ENCODE results near the gene MARK2. TPM values are rescaled to one million over a fixed set of nuclear protein-coding genes. Genes with fewer than 3 reads are reported as not detected.

The MARK2 gene
- total RNA-seq, 2 experiments from 2014 or later = 24.3 to 24.9 TPM

- Mint-ChIP-seq H3K27me3 (no peaks in the 10 kb centered on the region), H3K4me3 (no peak overlapping the region), H3K9me3 (ENCODE audit: low read depth) (no peaks in the 10 kb centered on the region), H3K27ac (peak overlapping the region; percentile 80), H3K36me3 (ENCODE audit: low read depth) (peaks cover 24% of the 10 kb centered on the region), H3K4me1 (peaks cover 87% of the 10 kb centered on the region)
- ChIA-PET CTCF (interaction anchor here (0.5 to 2.4 kb wide), 4 partner anchors 8 to 103 kb away, joined by 3 to 6 read pairs (median 4); partner anchors contain the start of gene ZFTA), POLR2A (interaction anchor here (0.5 kb wide), 1 partner anchor 109 kb away, joined by 5 read pairs; no protein-coding TSS in a partner anchor)
- ATAC-seq (peak; percentile 56), DNase-seq (peak; percentile 44)
- intact Hi-C loops (cut with DNase I, micrococcal nuclease) = no loop called here
Measured at GRCh38 chr11:63870351-63871140, 31.6 kb downstream of the MARK2 start.

GRCh38 chr11:63871962-63872799, 33.3 kb downstream of the MARK2 start:
- H3K4me1 Mint-ChIP-seq = peaks cover 75% of the 10 kb centered on the region
- H3K27ac Mint-ChIP-seq = no peak overlapping the region
- ChIA-PET POLR2A (no interaction called here), CTCF (interaction anchor here (0.5 to 1.4 kb wide), 5 partner anchors 16 to 56 kb away, joined by 3 to 5 read pairs (median 3); no protein-coding TSS in a partner anchor)
- no peaks in the 10 kb centered on the region for H3K9me3 Mint-ChIP-seq (ENCODE audit: low read depth)
- no peaks in the 10 kb centered on the region for H3K27me3 Mint-ChIP-seq
- peak; percentile 78 for ATAC-seq
- intact Hi-C loops (cut with DNase I, micrococcal nuclease) = no loop called here
- H3K36me3 Mint-ChIP-seq (ENCODE audit: low read depth) = peaks cover 20% of the 10 kb centered on the region
- no peak overlapping the region for H3K4me3 Mint-ChIP-seq
- DNase-seq = peak; percentile 64

GRCh38 chr11:63872800-63873197, 33.9 kb downstream of the MARK2 start:
- Mint-ChIP-seq H3K36me3 (ENCODE audit: low read depth) (peaks cover 16% of the 10 kb centered on the region), H3K9me3 (ENCODE audit: low read depth) (no peaks in the 10 kb centered on the region), H3K27me3 (no peaks in the 10 kb centered on the region), H3K4me1 (peaks cover 72% of the 10 kb centered on the region), H3K27ac (no peak overlapping the region), H3K4me3 (no peak overlapping the region)
- POLR2A ChIA-PET = interaction anchor here (0.5 kb wide), 1 partner anchor 15 kb away, joined by 5 read pairs; no protein-coding TSS in a partner anchor
- DNase-seq (no peak), ATAC-seq (no peak)
- CTCF ChIA-PET = interaction anchor here (0.5 to 1.4 kb wide), 4 partner anchors 15 to 56 kb away, joined by 3 to 5 read pairs (median 4); no protein-coding TSS in a partner anchor
- intact Hi-C loops (cut with DNase I, micrococcal nuclease) = no loop called here

GRCh38 chr11:63873311-63873710, 34.4 kb downstream of the MARK2 start:
- peaks cover 15% of the 10 kb centered on the region for H3K36me3 Mint-ChIP-seq (ENCODE audit: low read depth)
- POLR2A ChIA-PET = interaction anchor here (0.5 kb wide), 1 partner anchor 16 kb away, joined by 5 read pairs; no protein-coding TSS in a partner anchor
- no peak overlapping the region for H3K27ac Mint-ChIP-seq

GRCh38 chr11:63874511-63874910, 35.6 kb downstream of the MARK2 start:
- Mint-ChIP-seq H3K4me1 (peaks cover 72% of the 10 kb centered on the region), H3K27me3 (no peaks in the 10 kb centered on the region), H3K4me3 (no peak overlapping the region), H3K36me3 (ENCODE audit: low read depth) (peaks cover 11% of the 10 kb centered on the region), H3K27ac (no peak overlapping the region), H3K9me3 (ENCODE audit: low read depth) (no peaks in the 10 kb centered on the region)
- intact Hi-C loops (cut with DNase I, micrococcal nuclease) = no loop called here
- ATAC-seq (no peak), DNase-seq (no peak)
- ChIA-PET CTCF (interaction anchor here (0.8 kb wide), 1 partner anchor 16 kb away, joined by 3 read pairs; no protein-coding TSS in a partner anchor), POLR2A (no interaction called here)

More at GRCh38 chr11:63873311-63873710, 34.4 kb downstream of the MARK2 start:
- no peak overlapping the region for H3K4me3 Mint-ChIP-seq
- intact Hi-C loops (cut with DNase I, micrococcal nuclease) = no loop called here
- H3K4me1 Mint-ChIP-seq = peaks cover 73% of the 10 kb centered on the region
- no peaks in the 10 kb centered on the region for H3K27me3 Mint-ChIP-seq
- no peak for DNase-seq
- ATAC-seq = no peak
- CTCF ChIA-PET = interaction anchor here (0.6 to 1.4 kb wide), 4 partner anchors 15 to 1145 kb away, joined by 3 to 5 read pairs (median 4); partner anchors contain the start of gene TTC9C
- no peaks in the 10 kb centered on the region for H3K9me3 Mint-ChIP-seq (ENCODE audit: low read depth)

- ChIA-PET POLR2A (no interaction called here), CTCF (interaction anchor here (0.6 to 1.7 kb wide), 3 partner anchors 9 to 356 kb away, joined by 3 to 9 read pairs (median 3); no protein-coding TSS in a partner anchor)
- H3K36me3 Mint-ChIP-seq (ENCODE audit: low read depth) = peaks cover 13% of the 10 kb centered on the region
- H3K4me3 Mint-ChIP-seq = no peak overlapping the region
- ATAC-seq (no peak), DNase-seq (no peak)
- no peaks in the 10 kb centered on the region for H3K27me3 Mint-ChIP-seq
- no peak overlapping the region for H3K27ac Mint-ChIP-seq
- H3K9me3 Mint-ChIP-seq (ENCODE audit: low read depth) = no peaks in the 10 kb centered on the region
- intact Hi-C loops (cut with DNase I, micrococcal nuclease) = no loop called here
- H3K4me1 Mint-ChIP-seq = peaks cover 72% of the 10 kb centered on the region
Measured at GRCh38 chr11:63875506-63876065, 36.7 kb downstream of the MARK2 start.

- no peaks in the 10 kb centered on the region for H3K27me3 Mint-ChIP-seq
- H3K36me3 Mint-ChIP-seq (ENCODE audit: low read depth) = peaks cover 14% of the 10 kb centered on the region
- ChIA-PET CTCF (interaction anchor here (0.8 to 1.7 kb wide), 4 partner anchors 10 to 43 kb away, joined by 3 to 9 read pairs (median 3); no protein-coding TSS in a partner anchor), POLR2A (no interaction called here)
- intact Hi-C loops (cut with DNase I, micrococcal nuclease) = no loop called here
- no peak for DNase-seq
- no peak overlapping the region for H3K27ac Mint-ChIP-seq
- H3K4me1 Mint-ChIP-seq = peaks cover 73% of the 10 kb centered on the region
- no peaks in the 10 kb centered on the region for H3K9me3 Mint-ChIP-seq (ENCODE audit: low read depth)
- no peak for ATAC-seq
- no peak overlapping the region for H3K4me3 Mint-ChIP-seq
Measured at GRCh38 chr11:63876616-63877015, 37.7 kb downstream of the MARK2 start.

GRCh38 chr11:63877658-63878241, 38.8 kb downstream of the MARK2 start:
- H3K36me3 Mint-ChIP-seq (ENCODE audit: low read depth) = peaks cover 14% of the 10 kb centered on the region
- no peak overlapping the region for H3K27ac Mint-ChIP-seq
- no peaks in the 10 kb centered on the region for H3K27me3 Mint-ChIP-seq
- no peak overlapping the region for H3K4me3 Mint-ChIP-seq
- no peaks in the 10 kb centered on the region for H3K9me3 Mint-ChIP-seq (ENCODE audit: low read depth)
- ATAC-seq (no peak), DNase-seq (no peak)
- CTCF ChIA-PET = interaction anchor here (0.6 to 1.7 kb wide), 9 partner anchors 9 to 954 kb away, joined by 3 to 6 read pairs (median 4); no protein-coding TSS in a partner anchor
- POLR2A ChIA-PET = no interaction called here
- peaks cover 71% of the 10 kb centered on the region for H3K4me1 Mint-ChIP-seq
- intact Hi-C loops (cut with DNase I, micrococcal nuclease) = no loop called here

GRCh38 chr11:63879598-63880402, 40.9 kb downstream of the MARK2 start:
- Mint-ChIP-seq H3K27me3 (no peaks in the 10 kb centered on the region), H3K36me3 (ENCODE audit: low read depth) (peaks cover 17% of the 10 kb centered on the region), H3K27ac (peak overlapping the region; percentile 64), H3K4me1 (peaks cover 75% of the 10 kb centered on the region), H3K4me3 (no peak overlapping the region), H3K9me3 (ENCODE audit: low read depth) (no peaks in the 10 kb centered on the region)
- DNase-seq = no peak
- ChIA-PET CTCF (interaction anchor here (0.6 to 0.7 kb wide), 3 partner anchors 12 to 49 kb away, joined by 3 read pairs; no protein-coding TSS in a partner anchor), POLR2A (no interaction called here)
- no peak for ATAC-seq
- intact Hi-C loops (cut with DNase I, micrococcal nuclease) = no loop called here

- CTCF ChIA-PET = interaction anchor here (0.6 kb wide), 1 partner anchor 38 kb away, joined by 3 read pairs; no protein-coding TSS in a partner anchor
Measured at GRCh38 chr11:63880403-63880790, 41.5 kb downstream of the MARK2 start.

More at GRCh38 chr11:63880403-63880790, 41.5 kb downstream of the MARK2 start:
- intact Hi-C loops (cut with DNase I, micrococcal nuclease) = no loop called here
- H3K27me3 Mint-ChIP-seq = no peaks in the 10 kb centered on the region
- H3K36me3 Mint-ChIP-seq (ENCODE audit: low read depth) = peaks cover 16% of the 10 kb centered on the region
- no peak overlapping the region for H3K4me3 Mint-ChIP-seq
- DNase-seq (no peak), ATAC-seq (no peak)
- POLR2A ChIA-PET = no interaction called here
- peaks cover 74% of the 10 kb centered on the region for H3K4me1 Mint-ChIP-seq
- no peaks in the 10 kb centered on the region for H3K9me3 Mint-ChIP-seq (ENCODE audit: low read depth)
- H3K27ac Mint-ChIP-seq = peak overlapping the region; percentile 64

Measured in activated CD4-positive, alpha-beta T cell treated with anti-CD3 and anti-CD28 coated beads for 36 hours (primary cell).